B cell (primary cell): Measurements from ENCODE around the gene LRRC8D. TPM values are rescaled to one million over a fixed set of nuclear protein-coding genes. Genes with fewer than 3 reads are reported as not detected.
A peak's percentile ranks its signal among the peaks of the same experiment; 100 is the strongest.

Experiments
- ATAC-seq: fragments of 200-7000 bp; cut with Tn5 transposase; one replicate; pipeline ENCODE4 v1.10.0; 2021; ENCODE audit warnings: low read depth, mild to moderate bottlenecking, moderate number of reproducible peaks, moderate library complexity
- CTCF ChIA-PET: fragments of 350-600 bp; sonication (Branson Sonifier 250); formaldehyde crosslinking; loops from one replicate; lab custom pipeline; 2021; ENCODE audit warnings: antibody characterized with exemption, inconsistent platforms; lab: Charles Lee
- POLR2A ChIA-PET: fragments of 350-600 bp; sonication (Branson Sonifier 250); formaldehyde crosslinking; loops from one replicate; lab custom pipeline; 2021; ENCODE audit warnings: antibody characterized with exemption; lab: Charles Lee
- DNase-seq: peaks from one replicate; pipeline ENCODE4 v3.0.0; 2013
- H2AFZ ChIP-seq: 2 replicates; pipeline ENCODE4 v1.6.1; 2012; ENCODE audit warnings: mild to moderate bottlenecking, low read depth, low read length; ENCODE audit not compliant: insufficient read depth, poor library complexity, severe bottlenecking
- H3K27ac ChIP-seq, 2 donors: 1 replicate in 1 of 2; 2 replicates in 1 of 2; pipeline ENCODE4 v1.5.1; 2012 to 2013; ENCODE audit warnings: low read length in 2 of 2, mild to moderate bottlenecking in 2 of 2, moderate library complexity in 1 of 2
- H3K27me3 ChIP-seq, 4 experiments: fragments of 200-600 bp in 1 of 4; sonication (generic) in 1 of 4; replicated peaks in 1 of 4; 1 replicate in 2 of 4; 2 replicates in 2 of 4; pipeline versions ENCODE4 v1.6.1 to v1.7.0; 2013 to 2016; ENCODE audit warnings: low read length in 3 of 4, mild to moderate bottlenecking in 2 of 4, mixed read lengths in 1 of 4, moderate library complexity in 1 of 4; ENCODE audit not compliant: insufficient read depth in 4 of 4, control insufficient read depth in 3 of 4; ENCODE audit errors: control extremely low read depth in 1 of 4
- H3K36me3 ChIP-seq, 2 experiments: replicated peaks in 1 of 2; 1 replicate in 1 of 2; 2 replicates in 1 of 2; pipeline versions ENCODE4 v1.6.1 to v1.7.1; 2013; ENCODE audit warnings: low read length in 1 of 2; ENCODE audit not compliant: insufficient read depth in 2 of 2, control insufficient read depth in 1 of 2; ENCODE audit errors: control extremely low read depth in 1 of 2, extremely low read depth in 1 of 2
- H3K4me1 ChIP-seq, 2 donors: fragments of 200-600 bp in 1 of 2; sonication (generic) in 1 of 2; 1 replicate in 1 of 2; 2 replicates in 1 of 2; pipeline versions ENCODE4 v1.5.1 to v1.6.1; 2013 to 2017; ENCODE audit warnings: low read length in 2 of 2; ENCODE audit not compliant: control insufficient read depth in 2 of 2, insufficient read depth in 2 of 2
- H3K4me2 ChIP-seq: replicated peaks from 2 replicates; pipeline ENCODE3; 2012; ENCODE audit warnings: mild to moderate bottlenecking, low read depth, low read length; ENCODE audit not compliant: poor library complexity, severe bottlenecking
- H3K4me3 ChIP-seq, 5 experiments: fragments of 200-600 bp in 1 of 5; sonication (generic) in 1 of 5; 1 replicate in 3 of 5; 2 replicates in 2 of 5; pipeline versions ENCODE4 v1.5.1 to v1.7.0; 2011 to 2016; ENCODE audit warnings: low read length in 4 of 5, mild to moderate bottlenecking in 4 of 5, low read depth in 2 of 5, control low read depth in 1 of 5, moderate library complexity in 1 of 5; ENCODE audit not compliant: insufficient read depth in 1 of 5; ENCODE audit errors: control extremely low read depth in 1 of 5, extremely low read depth in 1 of 5
- H3K79me2 ChIP-seq: fragments of 200-600 bp; sonication (generic); one replicate; pipeline ENCODE4 v1.6.0; 2016; ENCODE audit warnings: low read length; ENCODE audit not compliant: control insufficient read depth, insufficient read depth
- H3K9ac ChIP-seq: fragments of 200-600 bp; sonication (generic); 2 replicates; pipeline ENCODE4 v1.6.1; 2017; ENCODE audit warnings: mild to moderate bottlenecking, low read length, moderate library complexity
- H3K9me3 ChIP-seq, 3 donors: one replicate each; pipeline versions ENCODE4 v1.6.1 to v1.7.1; 2013; ENCODE audit warnings: low read length in 2 of 3; ENCODE audit not compliant: control insufficient read depth in 2 of 3, insufficient read depth in 1 of 3; ENCODE audit errors: control extremely low read depth in 1 of 3
- H4K20me1 ChIP-seq: 2 replicates; pipeline ENCODE4 v1.6.0; 2012; ENCODE audit warnings: mild to moderate bottlenecking, low read length; ENCODE audit not compliant: insufficient read depth, control insufficient read depth, poor library complexity, severe bottlenecking
- H3K27ac Mint-ChIP-seq: one replicate; pipeline ENCODE4 v1.8.0; 2021; ENCODE audit warnings: mixed read lengths
- H3K27me3 Mint-ChIP-seq: one replicate; pipeline ENCODE4 v1.8.0; 2021; ENCODE audit warnings: mixed read lengths
- H3K4me1 Mint-ChIP-seq: one replicate; pipeline ENCODE4 v1.8.0; 2021; ENCODE audit warnings: mixed read lengths
- H3K4me3 Mint-ChIP-seq: one replicate; pipeline ENCODE4 v1.8.0; 2021; ENCODE audit warnings: mixed read lengths
- H3K9me3 Mint-ChIP-seq: one replicate; pipeline ENCODE4 v1.8.0; 2022; ENCODE audit warnings: mixed read lengths; ENCODE audit not compliant: insufficient read depth
- EZH2 ChIP-seq: IDR thresholded peaks from 2 replicates; pipeline ENCODE4 v1.6.1; 2012; ENCODE audit warnings: borderline replicate concordance, low read depth, mild to moderate bottlenecking, moderate library complexity, low read length; ENCODE audit not compliant: insufficient read depth, poor library complexity, severe bottlenecking
- WGBS: methylation state at CpG from one replicate; pipeline ENCODE4 v1.1.5; 2013; ENCODE audit warnings: missing lambda C conversion rate; ENCODE audit not compliant: insufficient coverage; 5-methylcytosine and 5-hydroxymethylcytosine counted together
- intact Hi-C: fragments of 100-400 bp; cut with micrococcal nuclease; formaldehyde crosslinking; loops from one replicate; pipeline ENCODE4 v1.10.0; 2022
- polyA plus RNA-seq: library from polyadenylated mRNA; depleted of rRNA; stranded (reverse); fragments of >200 nt; gene quantifications from 2 replicates; pipeline ENCODE4 v1.2.3, GENCODE V29; 2012
- total RNA-seq, 2 donors: library from RNA; stranded (reverse); fragments of 120-200 nt in 1 of 2; gene quantifications; 1 replicate in 1 of 2; 2 replicates in 1 of 2; pipeline versions ENCODE4 v1.2.3 to v1.2.4, GENCODE V29; 2013 to 2022
- TF ChIP-seq, protein P1 (sequence below): fragments of 200-600 bp; IDR thresholded peaks from one replicate; pipeline ENCODE4 v1.8.0; 2022; ENCODE audit warnings: antibody characterized with exemption, mild to moderate bottlenecking

Gene LRRC8D
- total and polyA plus RNA-seq, 2 donors (not counting 1 experiment from before 2014, with no cell fraction given) = 23.7 to 47.0 TPM

DNA sequence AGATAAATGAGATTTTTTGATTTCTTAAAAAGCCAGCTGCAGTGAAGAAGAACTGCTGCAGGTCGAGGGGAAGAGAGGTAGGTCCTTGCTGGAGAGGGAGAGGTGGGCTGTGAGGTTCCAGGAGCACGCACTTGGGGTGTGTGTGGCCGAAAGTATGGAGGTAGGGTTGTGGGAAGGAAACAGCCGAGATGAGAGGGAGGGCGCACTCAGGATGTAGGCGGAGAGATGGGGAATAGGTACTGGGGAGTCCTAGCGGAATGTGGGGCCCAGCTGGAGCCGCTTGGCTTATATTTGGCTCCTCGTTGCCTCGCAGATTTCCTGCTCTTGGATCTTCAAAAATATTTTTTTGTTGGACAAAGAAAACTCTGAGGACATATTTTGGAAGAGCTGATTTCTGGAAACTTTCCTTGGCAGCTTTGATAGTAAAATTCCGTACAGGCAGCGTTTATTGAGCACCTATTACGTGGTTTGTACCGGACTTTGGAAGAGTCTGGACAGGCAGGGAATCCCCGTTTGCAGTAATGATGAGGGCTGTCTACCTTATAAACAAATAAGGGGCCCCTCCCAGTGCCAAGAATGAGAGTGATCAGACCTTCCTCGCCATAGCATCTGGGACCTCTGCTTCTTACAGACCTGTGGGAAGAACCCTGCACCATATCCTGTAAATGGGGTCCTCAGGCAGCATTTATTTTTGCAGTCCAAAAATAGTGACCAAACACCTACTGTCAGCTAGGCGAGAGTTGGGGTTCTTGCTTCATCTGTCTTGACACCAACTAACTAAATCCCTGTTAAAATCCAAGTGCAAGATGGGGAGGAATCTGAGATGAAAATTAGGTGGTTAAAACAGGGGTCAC, 1.5 kb downstream of the LRRC8D start:
- peak overlapping the region; percentile 58 to 73 for H3K27ac ChIP-seq
- Mint-ChIP-seq H3K27ac (peak overlapping the region; percentile 92), H3K27me3 (no peaks in the 10 kb centered on the region), H3K4me1 (peaks cover 44% of the 10 kb centered on the region), H3K9me3 (no peaks in the 10 kb centered on the region), H3K4me3 (peak overlapping the region; percentile 90)
- peaks cover 29% of the 10 kb centered on the region for H3K79me2 ChIP-seq
- peaks cover 22 to 27% of the 10 kb centered on the region in 2 donors for H3K4me1 ChIP-seq
- DNase-seq (peak; percentile 45), ATAC-seq (no peak)
- POLR2A ChIA-PET = interaction anchor here (0.6 to 1.7 kb wide), 6 partner anchors 20 to 298 kb away, joined by 3 to 18 read pairs (median 4); partner anchors contain the start of genes LRRC8B and ZNF326
- intact Hi-C loops = loop anchor here (5.0 kb wide), 1 partner anchor 35 kb away; no protein-coding TSS in a partner anchor
- H3K27me3 ChIP-seq = no peaks in the 10 kb centered on the region
- CTCF ChIA-PET = interaction anchor here (0.5 to 2.1 kb wide), 6 partner anchors 11 to 165 kb away, joined by 3 to 15 read pairs (median 3); no protein-coding TSS in a partner anchor
- no peaks in the 10 kb centered on the region for H3K9me3 ChIP-seq
- H4K20me1 ChIP-seq = peaks cover 4% of the 10 kb centered on the region
- WGBS = 25% methylated on average over 12 of the region's 17 CpGs
- H3K4me2 ChIP-seq = peak overlapping the region; percentile 93
- peak overlapping the region; percentile 87 for H3K9ac ChIP-seq
- TF ChIP-seq, protein P1, sequence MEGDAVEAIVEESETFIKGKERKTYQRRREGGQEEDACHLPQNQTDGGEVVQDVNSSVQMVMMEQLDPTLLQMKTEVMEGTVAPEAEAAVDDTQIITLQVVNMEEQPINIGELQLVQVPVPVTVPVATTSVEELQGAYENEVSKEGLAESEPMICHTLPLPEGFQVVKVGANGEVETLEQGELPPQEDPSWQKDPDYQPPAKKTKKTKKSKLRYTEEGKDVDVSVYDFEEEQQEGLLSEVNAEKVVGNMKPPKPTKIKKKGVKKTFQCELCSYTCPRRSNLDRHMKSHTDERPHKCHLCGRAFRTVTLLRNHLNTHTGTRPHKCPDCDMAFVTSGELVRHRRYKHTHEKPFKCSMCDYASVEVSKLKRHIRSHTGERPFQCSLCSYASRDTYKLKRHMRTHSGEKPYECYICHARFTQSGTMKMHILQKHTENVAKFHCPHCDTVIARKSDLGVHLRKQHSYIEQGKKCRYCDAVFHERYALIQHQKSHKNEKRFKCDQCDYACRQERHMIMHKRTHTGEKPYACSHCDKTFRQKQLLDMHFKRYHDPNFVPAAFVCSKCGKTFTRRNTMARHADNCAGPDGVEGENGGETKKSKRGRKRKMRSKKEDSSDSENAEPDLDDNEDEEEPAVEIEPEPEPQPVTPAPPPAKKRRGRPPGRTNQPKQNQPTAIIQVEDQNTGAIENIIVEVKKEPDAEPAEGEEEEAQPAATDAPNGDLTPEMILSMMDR = no peak
- TF ChIP-seq EZH2 = no peak
- H2AFZ ChIP-seq = peak overlapping the region; percentile 91
- H3K4me3 ChIP-seq = peak overlapping the region; percentile 5 to 87 (median 76)
- peaks cover 1 to 3% of the 10 kb centered on the region in 2 experiments for H3K36me3 ChIP-seq
